Activated naive CD4-positive, alpha-beta T cell treated with anti-CD3 and anti-CD28 coated beads, Interleukin-2, amount 50 U/mL, for 16 hours (primary cell): Measurements from ENCODE around the gene SPOCK2.
A peak's percentile ranks its signal among the peaks of the same experiment; 100 is the strongest.

Experiments
- DNase-seq: peaks from one replicate; pipeline ENCODE4 v3.0.0-alpha.2; 2020

SPOCK2 gene

DNA sequence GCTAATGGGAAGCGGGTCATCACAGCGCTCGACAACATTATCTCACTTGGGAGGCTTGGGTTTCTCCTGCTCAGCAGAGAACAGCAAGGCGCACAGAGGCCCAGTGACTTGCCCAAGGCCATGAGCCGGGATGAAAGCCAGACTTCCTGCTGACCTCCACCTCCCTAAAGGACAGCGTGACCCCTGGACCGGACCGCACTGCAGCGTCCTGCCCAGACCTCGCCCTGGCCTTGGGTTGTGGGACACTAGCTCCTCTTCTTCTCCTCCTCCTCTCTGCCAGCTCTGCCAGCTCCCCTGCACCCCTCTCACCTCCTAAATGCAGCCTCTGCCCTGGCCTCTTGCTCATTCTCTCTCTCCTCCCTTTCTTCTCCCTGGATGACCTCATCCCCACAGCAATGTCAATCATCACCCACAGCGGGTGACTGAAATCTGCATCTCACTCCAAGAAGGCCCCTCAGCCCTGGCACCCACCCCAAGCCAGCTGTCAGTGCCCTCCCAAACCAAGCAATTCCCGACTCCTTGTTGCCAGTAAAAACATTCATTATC, 19.4 kb downstream of the SPOCK2 start:
- DNase-seq, result no peak

GRCh38 chr10:72068126-72068765, 20.1 kb downstream of the SPOCK2 start:
- no peak for DNase-seq

DNA sequence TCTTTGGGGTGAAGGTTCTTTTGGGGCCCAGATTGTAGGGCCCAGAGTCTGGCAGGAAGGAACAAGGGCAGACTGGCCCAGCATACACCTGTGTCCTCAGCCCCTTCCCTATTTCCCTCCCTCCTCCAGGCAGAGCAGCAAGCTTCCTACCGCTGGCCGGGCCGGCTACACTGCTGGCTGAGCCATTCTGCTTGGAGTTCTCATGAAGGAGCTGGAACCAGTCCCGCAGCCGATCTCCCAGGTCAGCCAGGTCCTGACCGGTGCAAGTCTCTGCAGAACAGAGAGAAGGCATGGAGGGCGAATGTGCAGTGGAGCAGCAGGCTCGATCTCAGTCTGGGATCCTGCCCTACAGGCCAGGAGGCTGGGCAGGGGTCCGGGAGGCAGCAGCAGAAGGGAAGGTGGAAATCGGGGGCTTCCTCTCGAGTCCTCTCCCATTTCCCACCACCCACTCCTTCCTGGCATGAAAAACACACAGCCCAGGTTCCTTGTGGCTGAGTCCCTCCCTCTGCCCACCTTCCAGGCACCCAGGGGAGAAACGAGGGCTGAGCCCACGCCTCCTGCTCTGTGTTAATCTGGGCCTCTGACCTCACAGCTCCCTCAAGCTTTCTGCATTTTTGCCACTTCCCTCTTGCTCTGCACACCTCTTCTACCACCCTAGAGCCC, 20.8 kb downstream of the SPOCK2 start:
- no peak for DNase-seq

- no peak for DNase-seq
These were observed 21.8 kb downstream of the SPOCK2 start for GRCh38 chr10:72066318-72067284.

GRCh38 chr10:72065439-72066025, 22.8 kb downstream of the SPOCK2 start:
- DNase-seq, result no peak

DNA sequence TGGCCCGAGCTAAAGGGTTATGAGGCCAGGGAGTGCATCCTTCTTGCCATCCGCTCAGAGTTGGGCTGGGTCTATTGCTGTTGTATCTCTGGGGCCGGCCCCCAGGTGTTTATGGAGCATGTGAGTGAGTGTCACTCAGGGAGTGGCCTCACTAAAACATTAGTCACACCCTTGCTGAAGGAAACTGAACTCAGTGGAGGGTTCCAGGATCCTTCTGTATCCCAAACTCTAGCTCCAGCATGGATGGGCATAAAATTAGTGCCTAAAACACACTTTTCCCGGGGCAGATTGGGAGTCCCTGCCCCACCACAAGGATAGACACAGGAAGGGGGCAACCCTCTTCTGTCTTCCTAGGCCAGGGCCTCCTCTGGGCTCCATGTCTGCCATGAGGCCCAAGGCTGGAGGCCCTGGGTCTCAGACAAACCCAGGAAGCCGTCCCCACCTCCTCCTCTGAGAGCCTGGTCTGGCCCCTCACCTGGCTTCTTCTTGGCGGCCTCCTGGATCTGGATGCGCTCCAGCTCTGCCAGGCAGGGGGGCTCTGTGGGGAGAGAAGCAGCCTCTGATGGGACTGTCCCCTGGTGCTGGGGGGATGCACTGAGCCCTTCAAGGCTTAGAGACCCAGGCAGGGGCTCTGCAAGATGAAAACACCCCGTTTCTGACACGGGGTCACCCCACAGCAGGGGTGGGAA, 24.5 kb downstream of the SPOCK2 start:
- no peak for DNase-seq

- DNase-seq, result no peak
These were observed 25.3 kb downstream of the SPOCK2 start for GRCh38 chr10:72062832-72063702.

GRCh38 chr10:72062382-72062781, 26.0 kb downstream of the SPOCK2 start:
- no peak for DNase-seq

DNA sequence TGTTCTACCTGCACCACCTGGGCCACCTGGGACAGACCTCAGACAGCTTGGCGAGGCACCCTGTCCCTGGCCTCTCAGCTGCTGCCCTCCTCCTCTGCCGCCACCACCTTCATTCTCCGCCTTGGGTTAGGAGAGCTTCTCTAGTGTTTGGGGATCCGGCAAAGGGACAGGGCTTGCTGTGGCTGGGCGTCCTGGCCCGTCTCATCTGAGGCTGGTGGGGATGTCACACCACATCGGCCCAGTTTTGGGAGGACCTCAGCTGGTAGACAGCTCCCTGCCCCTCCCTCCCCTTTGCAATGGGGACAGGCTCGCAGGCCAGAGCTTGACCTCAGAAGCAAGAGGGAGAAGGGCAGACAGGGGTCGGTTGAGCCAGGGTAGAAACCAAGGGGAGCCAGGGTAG, 26.4 kb downstream of the SPOCK2 start:
- no peak for DNase-seq

GRCh38 chr10:72061491-72061890, 26.9 kb downstream of the SPOCK2 start:
- DNase-seq, result no peak

- DNase-seq, result no peak
These were observed 28.2 kb downstream of the SPOCK2 start for GRCh38 chr10:72059843-72060822.

GRCh38 chr10:72058989-72059842, 29.1 kb downstream of the SPOCK2 start:
- DNase-seq, result peak; percentile 52

GRCh38 chr10:72058347-72058898, 29.9 kb downstream of the SPOCK2 start:
- DNase-seq, result no peak

GRCh38 chr10:72056932-72057751, 31.2 kb downstream of the SPOCK2 start:
- no peak for DNase-seq

DNA sequence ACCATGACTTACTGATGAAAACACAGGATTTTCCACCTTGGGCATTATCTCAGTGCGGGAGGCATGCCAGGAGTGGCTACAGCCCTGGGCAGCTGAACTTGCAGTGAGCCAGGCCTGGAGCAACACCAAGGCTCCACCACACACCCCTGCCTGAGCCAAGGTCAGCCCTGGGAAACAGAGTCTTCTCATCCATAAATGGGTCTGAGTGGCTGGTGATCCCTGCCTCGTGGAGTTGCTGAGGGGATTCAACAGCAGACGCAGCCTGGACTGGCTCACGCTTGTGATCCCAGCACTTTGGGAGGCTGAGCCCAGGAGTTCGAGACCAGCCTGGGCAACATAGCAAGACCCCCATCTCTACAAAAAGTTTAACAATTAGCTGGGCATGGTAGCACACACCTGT, 32.2 kb downstream of the SPOCK2 start:
- no peak for DNase-seq

DNA sequence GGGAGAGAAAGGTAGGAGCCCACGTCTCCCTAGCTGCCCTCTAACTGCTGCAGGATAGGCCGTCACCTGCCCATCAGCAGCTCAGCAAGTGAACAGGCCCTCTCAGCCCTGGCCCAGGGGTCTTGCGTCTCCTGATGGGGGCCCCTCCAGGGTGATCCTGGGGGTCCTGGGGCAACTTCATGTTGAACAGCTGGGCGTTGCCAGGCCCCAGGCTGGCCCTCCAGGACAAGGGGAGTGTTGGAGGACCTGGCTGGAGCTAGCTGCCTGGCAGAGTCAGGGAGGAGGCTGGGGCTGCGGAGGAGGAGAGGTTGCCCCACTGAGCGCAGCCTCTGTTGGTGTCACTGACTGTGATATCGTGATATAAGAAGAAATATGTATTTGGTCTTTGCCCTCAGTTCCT, 34.7 kb downstream of the SPOCK2 start:
- no peak for DNase-seq

GRCh38 chr10:72050873-72051272, 37.5 kb downstream of the SPOCK2 start:
- no peak for DNase-seq
